HCT116 (cell line): ENCODE results near the gene GRK1.

ENCODE experiments used
- ATF3 ChIP-seq: IDR thresholded peaks from 2 replicates; pipeline ENCODE4 v1.6.1; 2012
- EZH2 ChIP-seq: fragments of 200-600 bp; sonication (generic); IDR thresholded peaks from 2 replicates; pipeline ENCODE4 v1.6.1; 2017; ENCODE audit warnings: antibody characterized with exemption, mixed run types
- EZH2phosphoT487 ChIP-seq: fragments of 200-600 bp; IDR thresholded peaks from 2 replicates; pipeline ENCODE4 v1.6.1; 2018; ENCODE audit warnings: antibody characterized with exemption, borderline replicate concordance
- MAX ChIP-seq: IDR thresholded peaks from 2 replicates; pipeline ENCODE4 v1.6.1; 2012
- POLR2A ChIP-seq: IDR thresholded peaks from 2 replicates; pipeline ENCODE4 v1.7.0; 2011; ENCODE audit warnings: borderline replicate concordance; ENCODE audit not compliant: insufficient read depth, insufficient read length; ENCODE audit errors: extremely low read depth
- RAD21 ChIP-seq: IDR thresholded peaks from 2 replicates; pipeline ENCODE4 v1.6.1; 2012; ENCODE audit warnings: low read depth, mild to moderate bottlenecking
- YY1 ChIP-seq: IDR thresholded peaks from 2 replicates; pipeline ENCODE4 v1.6.1; 2011; ENCODE audit warnings: low read length, low read depth, moderate library complexity, mild to moderate bottlenecking; ENCODE audit not compliant: insufficient replicate concordance; ENCODE audit errors: extremely low read depth
- TF ChIP-seq, protein P1 (sequence below), 3 experiments: fragments of 200-600 bp in 1 of 3; sonication (generic) in 1 of 3; IDR thresholded peaks in 2 of 3; conservative IDR thresholded peaks in 1 of 3; 2 replicates each; pipeline ENCODE4 v1.5.1; 2012 to 2017; ENCODE audit warnings: low read depth in 2 of 3, low read length in 2 of 3, antibody characterized with exemption in 1 of 3, borderline replicate concordance in 1 of 3, control low read depth in 1 of 3, mild to moderate bottlenecking in 1 of 3, mixed read lengths in 1 of 3, mixed run types in 1 of 3, moderate library complexity in 1 of 3; ENCODE audit not compliant: insufficient read depth in 1 of 3

- TF ChIP-seq, protein P1, sequence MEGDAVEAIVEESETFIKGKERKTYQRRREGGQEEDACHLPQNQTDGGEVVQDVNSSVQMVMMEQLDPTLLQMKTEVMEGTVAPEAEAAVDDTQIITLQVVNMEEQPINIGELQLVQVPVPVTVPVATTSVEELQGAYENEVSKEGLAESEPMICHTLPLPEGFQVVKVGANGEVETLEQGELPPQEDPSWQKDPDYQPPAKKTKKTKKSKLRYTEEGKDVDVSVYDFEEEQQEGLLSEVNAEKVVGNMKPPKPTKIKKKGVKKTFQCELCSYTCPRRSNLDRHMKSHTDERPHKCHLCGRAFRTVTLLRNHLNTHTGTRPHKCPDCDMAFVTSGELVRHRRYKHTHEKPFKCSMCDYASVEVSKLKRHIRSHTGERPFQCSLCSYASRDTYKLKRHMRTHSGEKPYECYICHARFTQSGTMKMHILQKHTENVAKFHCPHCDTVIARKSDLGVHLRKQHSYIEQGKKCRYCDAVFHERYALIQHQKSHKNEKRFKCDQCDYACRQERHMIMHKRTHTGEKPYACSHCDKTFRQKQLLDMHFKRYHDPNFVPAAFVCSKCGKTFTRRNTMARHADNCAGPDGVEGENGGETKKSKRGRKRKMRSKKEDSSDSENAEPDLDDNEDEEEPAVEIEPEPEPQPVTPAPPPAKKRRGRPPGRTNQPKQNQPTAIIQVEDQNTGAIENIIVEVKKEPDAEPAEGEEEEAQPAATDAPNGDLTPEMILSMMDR (IDR thresholded peaks at IDR 0.05 in 2 of 3, conservative IDR thresholded peaks at IDR 0.05 in 1 of 3; ENCODE audit: borderline replicate concordance in 1 of 3, insufficient read depth in 1 of 3, low read depth in 2 of 3, low read length in 2 of 3), result no peak
- TF ChIP-seq RAD21, result no peak
- no peak for TF ChIP-seq POLR2A
- no peak for TF ChIP-seq EZH2phosphoT487
- TF ChIP-seq ATF3, result no peak
- TF ChIP-seq YY1, result no peak
- no peak for TF ChIP-seq EZH2
- TF ChIP-seq MAX, result no peak
Measured at GRCh38 chr13:113646376-113646775, 20.6 kb upstream of the GRK1 start.
